GM23248 (cell line): ENCODE results near the gene ARL13B. TPM values are rescaled to one million over a fixed set of nuclear protein-coding genes. Genes with fewer than 3 reads are reported as not detected.
A peak's percentile ranks its signal among the peaks of the same experiment; 100 is the strongest.
"Not testable (repeated sequence)": the region's sequence is repeated elsewhere in the genome, so short reads cannot be mapped to it uniquely, and the experiment has no call there.

Experiments used
- DNase-seq: peaks from one replicate; pipeline ENCODE4 v3.0.0-alpha.2; 2015
- H2AFZ ChIP-seq: fragments of 200-600 bp; sonication (generic); 2 replicates; pipeline ENCODE4 v1.6.1; 2016; ENCODE audit warnings: antibody characterized with exemption
- H3F3A ChIP-seq: fragments of 200-600 bp; sonication (generic); 2 replicates; pipeline ENCODE4 v1.6.1; 2016; ENCODE audit warnings: mild to moderate bottlenecking, antibody characterized with exemption, mixed run types; ENCODE audit not compliant: insufficient read depth
- H3K27ac ChIP-seq: fragments of 200-600 bp; sonication (generic); 2 replicates; pipeline ENCODE4 v1.5.1; 2016; ENCODE audit warnings: mild to moderate bottlenecking
- H3K27me3 ChIP-seq: fragments of 200-600 bp; sonication (generic); replicated peaks from 2 replicates; pipeline ENCODE4 v1.6.1; 2016; ENCODE audit warnings: mild to moderate bottlenecking; ENCODE audit not compliant: insufficient read depth
- H3K36me3 ChIP-seq: fragments of 200-600 bp; sonication (generic); 2 replicates; pipeline ENCODE4 v1.6.1; 2016; ENCODE audit warnings: low read depth, mild to moderate bottlenecking
- H3K4me1 ChIP-seq: fragments of 200-600 bp; sonication (generic); 2 replicates; pipeline ENCODE4 v1.6.1; 2016; ENCODE audit warnings: mild to moderate bottlenecking; ENCODE audit not compliant: insufficient read depth
- H3K4me2 ChIP-seq: fragments of 200-600 bp; sonication (generic); one replicate; pipeline ENCODE4 v1.6.1; 2016; ENCODE audit warnings: mild to moderate bottlenecking; ENCODE audit not compliant: unreplicated experiment
- H3K4me3 ChIP-seq: fragments of 200-600 bp; sonication (generic); 2 replicates; pipeline ENCODE4 v1.5.1; 2016; ENCODE audit warnings: mild to moderate bottlenecking
- H3K79me2 ChIP-seq: fragments of 200-600 bp; sonication (generic); 2 replicates; pipeline ENCODE4 v1.6.1; 2016; ENCODE audit warnings: mild to moderate bottlenecking; ENCODE audit not compliant: insufficient read depth
- H3K9ac ChIP-seq: fragments of 200-600 bp; sonication (generic); 2 replicates; pipeline ENCODE4 v1.6.1; 2016; ENCODE audit warnings: mild to moderate bottlenecking
- H3K9me2 ChIP-seq: fragments of 200-600 bp; sonication (generic); 2 replicates; pipeline ENCODE4 v1.6.1; 2016; ENCODE audit warnings: mixed run types, mild to moderate bottlenecking, moderate library complexity; ENCODE audit not compliant: insufficient read depth
- H3K9me3 ChIP-seq: fragments of 200-600 bp; sonication (generic); one replicate; pipeline ENCODE4 v1.6.1; 2017; ENCODE audit warnings: low read depth
- H4K20me1 ChIP-seq: fragments of 200-600 bp; sonication (generic); 2 replicates; pipeline ENCODE4 v1.6.0; 2016; ENCODE audit not compliant: insufficient read depth
- EZH2 ChIP-seq: fragments of 200-600 bp; sonication (generic); IDR thresholded peaks from 2 replicates; pipeline ENCODE4 v1.6.1; 2018; ENCODE audit warnings: antibody characterized with exemption, mild to moderate bottlenecking; ENCODE audit not compliant: insufficient read depth, poor library complexity, severe bottlenecking
- EZH2phosphoT487 ChIP-seq: fragments of 200-600 bp; sonication (generic); IDR thresholded peaks from 2 replicates; pipeline ENCODE4 v1.6.1; 2018; ENCODE audit warnings: antibody characterized with exemption, moderate library complexity, mild to moderate bottlenecking, low read depth; ENCODE audit not compliant: insufficient read depth
- WGBS, 2 experiments: methylation state at CpG; one replicate each; pipeline ENCODE4 v1.1.6; 2015 to 2017; ENCODE audit warnings: low lambda C conversion rate in 2 of 2, low coverage in 1 of 2; ENCODE audit errors: missing lambda C conversion rate in 2 of 2; 5-methylcytosine and 5-hydroxymethylcytosine counted together
- in situ Hi-C: fragments of 300-500 bp; cut with MboI; formaldehyde crosslinking; loops from 2 replicates; pipeline ENCODE4 v1.15.0; 2020
- polyA plus RNA-seq: library from polyadenylated mRNA; unstranded; fragments of >200 nt; fragmentation: Nextera tagmentation; extraction: Ambion mirVana; gene quantifications from 2 replicates; pipeline ENCODE4 v1.2.1, GENCODE V29; 2016
- total RNA-seq: library from RNA; depleted of rRNA; stranded (reverse); fragments of >200 nt; shearing (Covaris generic); gene quantifications from 2 replicates; pipeline ENCODE4 v1.2.3, GENCODE V29; 2014

Gene ARL13B
- total and polyA plus RNA-seq, 2 experiments from 2014 or later = 15.0 to 16.9 TPM

- no peaks in the 10 kb centered on the region for H3K36me3 ChIP-seq
- no peaks in the 10 kb centered on the region for H4K20me1 ChIP-seq
- H2AFZ ChIP-seq = no peak overlapping the region
- no peak overlapping the region for H3K4me2 ChIP-seq
- no peak overlapping the region for H3K9ac ChIP-seq
- in situ Hi-C loops = no loop called here
- no peaks in the 10 kb centered on the region for H3K79me2 ChIP-seq
- 98 to 99% methylated on average over 2 of the region's 2 CpGs for WGBS, 2 experiments
- H3K9me2 ChIP-seq = no peaks in the 10 kb centered on the region
- H3K27ac ChIP-seq = no peak overlapping the region
- no peak overlapping the region for H3K4me3 ChIP-seq
- no peaks in the 10 kb centered on the region for H3K9me3 ChIP-seq
- H3K27me3 ChIP-seq = no peaks in the 10 kb centered on the region
- no peak for TF ChIP-seq EZH2
- no peak for TF ChIP-seq EZH2phosphoT487
- H3K4me1 ChIP-seq = no peaks in the 10 kb centered on the region
- H3F3A ChIP-seq = no peaks in the 10 kb centered on the region
- DNase-seq = no peak
Measured at GRCh38 chr3:94026623-94027022, 46.7 kb downstream of the ARL13B start.

- H3K4me2 ChIP-seq = no peak within 1 kb of the TSS
- no peak for TF ChIP-seq EZH2phosphoT487
- TF ChIP-seq EZH2 = no peak
- no peaks in the 10 kb centered on the region for H3K36me3 ChIP-seq
- no peaks in the 10 kb centered on the region for H3K79me2 ChIP-seq
- no peaks in the 10 kb centered on the region for H3K27me3 ChIP-seq
- H3K9me3 ChIP-seq = no peaks in the 10 kb centered on the region
- H3K9ac ChIP-seq = no peak within 1 kb of the TSS
- in situ Hi-C loops = no loop called here
- no peak within 1 kb of the TSS for H3K4me3 ChIP-seq
- no peak within 1 kb of the TSS for H2AFZ ChIP-seq
- H4K20me1 ChIP-seq = no peaks in the 10 kb centered on the region
- no peaks in the 10 kb centered on the region for H3F3A ChIP-seq
- no peaks in the 10 kb centered on the region for H3K9me2 ChIP-seq
- 92 to 94% methylated on average over 8 of the region's 8 CpGs for WGBS, 2 experiments
- no peak within 1 kb of the TSS for H3K27ac ChIP-seq
- no peak for DNase-seq
- H3K4me1 ChIP-seq = no peaks in the 10 kb centered on the region
Measured at GRCh38 chr3:94028093-94028837, 48.3 kb downstream of the ARL13B start, which contains the start of gene STX19. TSS of gene STX19 (minus strand) at chr3:94028597. CDS start at chr3:94015269, 13,328 bp downstream.

GRCh38 chr3:94036909-94037507 is 57.1 kb downstream of the ARL13B start:
- H2AFZ ChIP-seq = no peak overlapping the region
- H3K27ac ChIP-seq = no peak overlapping the region
- in situ Hi-C loops = no loop called here
- H3F3A ChIP-seq = no peaks in the 10 kb centered on the region
- no peak overlapping the region for H3K4me3 ChIP-seq
- TF ChIP-seq EZH2phosphoT487 = no peak
- no peak overlapping the region for H3K4me2 ChIP-seq
- H3K9me3 ChIP-seq = no peaks in the 10 kb centered on the region
- 69 to 71% methylated on average over 3 of the region's 3 CpGs for WGBS, 2 experiments
- H3K27me3 ChIP-seq = no peaks in the 10 kb centered on the region
- H3K36me3 ChIP-seq = no peaks in the 10 kb centered on the region
- no peaks in the 10 kb centered on the region for H3K4me1 ChIP-seq
- peak; percentile 88 for DNase-seq
- no peaks in the 10 kb centered on the region for H3K79me2 ChIP-seq
- H3K9me2 ChIP-seq = no peaks in the 10 kb centered on the region
- H3K9ac ChIP-seq = no peak overlapping the region
- H4K20me1 ChIP-seq = no peaks in the 10 kb centered on the region

- H3K4me2 ChIP-seq = no peak overlapping the region
- H4K20me1 ChIP-seq = no peaks in the 10 kb centered on the region
- no peak overlapping the region for H2AFZ ChIP-seq
- H3K36me3 ChIP-seq = 0 out of 2 replicates have a peak, but pooled peaks cover 6% of the 10 kb centered on the region
- no peak overlapping the region for H3K27ac ChIP-seq
- TF ChIP-seq EZH2phosphoT487 (no peak), EZH2 (no peak)
- no peaks in the 10 kb centered on the region for H3K4me1 ChIP-seq
- 56 to 67% methylated on average over 1 of the region's 1 CpG for WGBS, 2 experiments
- no peaks in the 10 kb centered on the region for H3K79me2 ChIP-seq
- H3K4me3 ChIP-seq = no peak overlapping the region
- in situ Hi-C loops = no loop called here
- no peaks in the 10 kb centered on the region for H3K9me2 ChIP-seq
- peaks cover 5% of the 10 kb centered on the region; the same call in 1 of the 2 replicates for H3F3A ChIP-seq
- H3K9me3 ChIP-seq = no peaks in the 10 kb centered on the region
- H3K27me3 ChIP-seq = no peaks in the 10 kb centered on the region
- DNase-seq = peak; percentile 12
- no peak overlapping the region for H3K9ac ChIP-seq
Measured at GRCh38 chr3:94043285-94043684, 63.3 kb downstream of the ARL13B start.

GRCh38 chr3:94044100-94044936 is 64.4 kb downstream of the ARL13B start:
- H3K4me2 ChIP-seq, H3K79me2 ChIP-seq, DNase-seq, H3K27me3 ChIP-seq, H3K4me1 ChIP-seq, H3K4me3 ChIP-seq, H4K20me1 ChIP-seq, H2AFZ ChIP-seq, in situ Hi-C loops, H3F3A ChIP-seq, H3K9me3 ChIP-seq, H3K9ac ChIP-seq, H3K27ac ChIP-seq, H3K9me2 ChIP-seq, H3K36me3 ChIP-seq: not testable (repeated sequence)
- WGBS, 2 experiments = 97 to 100% methylated on average over 15 to 57 of the region's 61 CpGs
